SIG-M5 treated with dmso at 0.1 percent for 504 hours (cell line): ENCODE measurements around the gene LPAR4.
"Not testable (repeated sequence)": the region's sequence is repeated elsewhere in the genome, so short reads cannot be mapped to it uniquely, and the experiment has no call there.

Source experiments
- DNase-seq: peaks from one replicate; lab custom pipeline; 2025; ENCODE audit not compliant: unreplicated experiment; lab: John Stamatoyannopoulos, UW

Gene LPAR4

GRCh38 chrX:78747489-78747888, at the start of gene LPAR4:
TSS of gene LPAR4 (plus strand) at chrX:78747720. CDS start at chrX:78754870, 7,150 bp downstream.
- DNase-seq: no peak

GRCh38 chrX:78706071-78706470, 41.4 kb upstream of the LPAR4 start:
- DNase-seq: no peak

DNA sequence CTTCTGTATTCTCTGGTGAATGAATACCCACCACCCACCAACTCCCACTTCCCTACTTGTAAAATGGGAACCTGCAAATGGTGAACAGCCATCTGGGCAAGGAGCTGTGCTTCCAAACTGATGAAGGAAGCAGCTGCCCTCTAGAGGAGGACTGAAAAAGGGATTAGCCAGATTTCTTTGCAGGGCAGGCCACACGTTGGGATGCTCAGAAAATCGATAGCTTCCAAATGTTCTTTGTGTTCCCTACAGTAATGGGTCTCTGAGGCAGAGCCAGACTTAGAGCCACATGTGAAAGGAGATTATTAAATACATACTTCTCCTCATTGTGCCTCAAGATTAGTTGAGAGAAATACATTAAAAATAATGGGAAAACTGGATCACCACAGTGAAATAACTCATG, 39.3 kb upstream of the LPAR4 start:
- peak; percentile 21 for DNase-seq

GRCh38 chrX:78708816-78709215, 38.7 kb upstream of the LPAR4 start:
- no peak for DNase-seq

GRCh38 chrX:78710171-78710570, 37.3 kb upstream of the LPAR4 start:
- no peak for DNase-seq

GRCh38 chrX:78712336-78712735, 35.2 kb upstream of the LPAR4 start:
- DNase-seq: no peak

GRCh38 chrX:78725287-78725686, 22.2 kb upstream of the LPAR4 start:
- no peak for DNase-seq

DNA sequence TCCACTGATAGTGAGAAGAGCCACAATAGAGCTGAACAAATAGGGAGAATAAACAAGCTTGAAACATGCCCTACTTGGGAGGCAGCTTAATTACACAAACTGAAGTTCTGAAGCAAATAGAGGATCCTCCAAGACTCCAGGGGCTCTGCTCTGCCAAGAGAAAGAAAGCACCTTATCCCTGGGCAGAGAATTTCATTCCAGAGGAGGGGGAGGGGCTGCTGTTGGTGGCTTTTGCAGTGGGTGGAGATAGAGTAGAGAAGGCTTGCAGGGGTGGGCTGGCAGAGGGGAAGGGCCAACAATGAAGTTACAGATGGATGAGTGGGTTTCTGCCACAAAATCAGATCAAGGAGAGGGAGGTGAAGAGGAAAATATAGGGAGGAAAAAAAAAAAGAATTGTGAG, 1.0 kb upstream of the LPAR4 start:
- no peak for DNase-seq

DNA sequence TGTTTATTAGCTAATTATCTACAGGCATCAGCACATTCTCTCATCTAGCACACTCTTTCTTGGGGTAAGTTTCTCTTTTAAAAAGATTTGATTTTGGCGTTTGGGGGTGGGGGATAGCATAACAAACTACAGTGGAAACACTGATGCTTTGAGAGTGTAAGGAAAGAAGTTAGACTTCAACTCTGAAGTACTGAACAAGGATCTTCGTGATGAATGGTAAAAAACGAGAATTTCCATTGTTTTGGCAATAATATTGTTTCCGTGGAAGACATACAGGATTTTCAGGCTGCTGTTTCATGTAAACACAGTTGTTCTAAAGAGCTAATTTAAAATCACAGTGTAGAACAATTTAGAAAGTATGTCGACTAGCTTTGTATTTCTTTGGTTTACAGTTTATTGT, 451 bp downstream of the LPAR4 start:
- DNase-seq: no peak

- no peak for DNase-seq
Observed at GRCh38 chrX:78748846-78749245, 1.3 kb downstream of the LPAR4 start.

DNA sequence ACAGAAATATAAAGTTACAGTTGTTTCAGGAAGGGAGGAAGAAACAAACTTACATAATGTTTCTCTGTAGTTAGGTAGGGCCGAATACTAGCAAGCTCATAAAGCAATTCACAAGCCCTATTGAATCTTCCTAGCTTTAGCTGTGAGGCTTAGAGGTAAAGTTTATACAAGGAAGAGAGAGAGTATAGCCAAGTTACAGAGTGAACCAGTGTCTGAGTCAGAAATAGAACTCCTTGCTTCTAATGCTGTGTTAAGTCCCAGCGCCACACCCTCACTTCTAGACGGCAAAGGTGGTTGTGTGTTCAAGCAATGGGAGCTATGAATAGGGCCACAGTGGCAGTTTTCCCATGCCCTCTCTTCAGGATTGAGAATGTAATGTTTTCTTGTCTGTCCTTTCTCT, 6.1 kb downstream of the LPAR4 start:
- no peak for DNase-seq

DNA sequence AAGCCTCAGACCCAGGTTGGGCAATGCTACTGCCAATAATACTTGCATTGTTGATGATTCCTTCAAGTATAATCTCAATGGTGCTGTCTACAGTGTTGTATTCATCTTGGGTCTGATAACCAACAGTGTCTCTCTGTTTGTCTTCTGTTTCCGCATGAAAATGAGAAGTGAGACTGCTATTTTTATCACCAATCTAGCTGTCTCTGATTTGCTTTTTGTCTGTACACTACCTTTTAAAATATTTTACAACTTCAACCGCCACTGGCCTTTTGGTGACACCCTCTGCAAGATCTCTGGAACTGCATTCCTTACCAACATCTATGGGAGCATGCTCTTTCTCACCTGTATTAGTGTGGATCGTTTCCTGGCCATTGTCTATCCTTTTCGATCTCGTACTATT, 7.4 kb downstream of the LPAR4 start:
- DNase-seq: peak; percentile 49

DNA sequence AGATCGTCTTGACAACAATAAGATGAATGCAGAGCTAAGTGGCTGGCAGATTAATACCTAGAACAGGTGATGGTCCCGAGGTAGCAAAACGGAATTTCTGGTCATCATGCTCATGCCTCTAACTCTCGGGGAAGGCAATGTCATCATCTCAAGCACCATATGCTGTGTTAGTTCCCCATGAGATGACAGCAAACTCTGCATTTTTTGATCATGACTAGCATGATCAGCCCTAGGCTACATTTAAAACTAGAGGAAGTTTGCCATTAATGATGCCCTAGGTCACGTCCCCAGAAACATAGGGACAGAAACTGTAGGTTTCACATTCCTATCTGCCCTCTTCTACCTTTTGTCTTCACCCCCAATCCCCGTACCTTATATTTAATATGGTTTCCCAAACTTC, 11.6 kb downstream of the LPAR4 start:
- no peak for DNase-seq

- DNase-seq: no peak
Observed at GRCh38 chrX:78769101-78769755, 21.7 kb downstream of the LPAR4 start.

DNA sequence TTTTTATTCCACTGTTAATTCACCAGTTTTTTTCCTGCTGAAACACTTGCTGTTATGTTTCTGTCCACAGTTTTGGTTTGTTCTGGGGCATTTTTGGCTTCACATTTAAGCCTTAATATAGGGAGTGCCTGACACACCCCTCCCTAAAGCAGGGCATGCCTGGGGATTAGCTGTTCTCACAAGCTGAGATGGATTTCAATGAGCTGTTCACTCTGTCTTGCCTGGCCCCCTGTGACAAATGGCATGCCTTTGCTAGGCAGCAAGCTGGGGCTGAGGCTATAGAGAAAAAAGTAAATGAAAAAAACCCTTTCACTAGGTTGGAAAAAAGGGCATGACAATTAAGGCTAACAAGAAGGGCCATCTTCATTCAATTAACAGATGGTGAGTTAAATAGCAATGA, 22.4 kb downstream of the LPAR4 start:
- DNase-seq: no peak

- DNase-seq: peak; percentile 52
Observed at GRCh38 chrX:78796916-78797315, 49.4 kb downstream of the LPAR4 start.

DNA sequence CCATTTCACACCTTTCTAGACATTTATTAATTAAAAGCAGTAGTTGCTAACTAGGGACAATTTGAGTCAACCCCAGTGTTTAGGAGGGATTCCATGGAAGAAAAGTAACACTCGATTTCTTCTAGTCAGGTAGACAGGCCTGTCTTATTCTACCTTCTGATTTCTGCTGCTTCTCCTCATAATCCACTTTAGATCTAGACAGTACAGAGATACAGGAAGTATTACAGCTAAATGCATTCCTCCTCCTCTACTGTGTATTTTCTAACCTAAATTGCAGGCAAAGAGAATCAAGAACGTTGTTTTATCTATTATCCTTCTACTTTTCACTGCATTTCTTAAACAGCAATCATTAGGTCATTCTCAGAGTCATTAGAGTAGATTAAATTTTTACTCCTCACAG, 52.6 kb downstream of the LPAR4 start:
- DNase-seq: no peak

- no peak for DNase-seq
Observed at GRCh38 chrX:78800694-78801093, 53.2 kb downstream of the LPAR4 start.

DNA sequence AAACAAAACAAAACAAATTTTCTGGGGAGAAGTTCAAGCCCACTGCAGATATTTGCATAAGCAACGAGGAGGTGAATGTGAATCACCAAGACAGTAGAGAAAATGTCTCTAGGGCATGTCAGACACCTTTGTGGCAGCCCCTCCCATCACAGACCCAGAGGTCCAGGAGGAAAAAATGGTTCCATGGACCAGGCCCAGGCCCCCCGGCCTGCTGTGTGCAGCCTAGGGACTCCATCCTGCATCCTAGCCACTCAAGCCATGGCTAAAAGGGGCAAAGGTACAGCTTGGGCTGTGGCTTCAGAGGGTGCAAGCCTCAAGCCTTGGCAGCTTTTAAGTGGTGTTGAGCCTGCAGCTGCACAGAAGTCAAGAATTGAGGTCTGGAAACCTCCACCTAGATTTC, 54.0 kb downstream of the LPAR4 start:
- no peak for DNase-seq

- DNase-seq: not testable (repeated sequence)
Observed at GRCh38 chrX:78802526-78802925, 55.0 kb downstream of the LPAR4 start.
